Measurements from ENCODE around the gene MIGA2.

The MIGA2 gene

DNA sequence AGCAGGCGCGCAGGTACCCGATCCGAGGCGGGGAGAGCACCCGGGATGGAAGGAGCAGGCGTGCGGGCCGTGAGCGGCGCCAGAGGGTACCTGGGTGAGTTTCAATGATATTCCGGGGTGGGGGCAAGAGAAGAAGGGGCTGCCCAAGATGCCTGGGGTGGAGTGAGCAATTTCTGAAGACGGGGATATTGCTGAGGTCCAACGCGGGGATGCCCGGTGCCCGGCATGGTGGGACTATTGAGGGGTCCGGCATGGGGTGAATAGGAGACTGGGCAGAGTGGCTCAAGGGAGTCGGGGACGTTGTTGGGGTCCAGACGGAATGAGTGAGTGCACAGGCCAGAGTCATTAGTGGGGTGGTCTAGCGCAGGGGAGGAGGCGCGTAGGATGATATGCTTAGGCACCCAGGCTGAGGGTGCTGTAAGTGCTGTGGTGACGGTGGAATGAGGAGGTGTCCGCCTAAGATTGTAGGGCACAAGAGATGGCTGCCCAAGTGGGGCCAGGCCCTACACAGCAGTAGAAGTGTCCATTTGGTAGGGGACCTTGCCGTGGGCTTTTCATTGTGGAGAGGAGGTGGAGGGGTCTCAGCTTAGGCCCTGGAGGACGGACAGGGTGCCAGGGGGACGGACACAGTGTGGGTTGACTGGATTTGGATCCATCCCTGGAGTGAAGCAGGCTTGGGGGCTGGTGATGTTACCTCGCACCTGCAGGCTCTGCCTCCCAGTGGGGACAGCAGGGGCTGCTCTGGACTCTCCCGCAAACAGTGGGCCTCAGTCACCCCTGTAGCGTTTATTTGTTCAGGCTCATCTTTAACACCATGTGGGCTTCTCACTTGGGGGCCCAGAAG lies 719 bp downstream of the MIGA2 start:
- DNase-seq (ENCODE audit: low read depth), result no peak

GRCh38 chr9:129037767-129038098 lies 1.3 kb downstream of the MIGA2 start:
- DNase-seq (ENCODE audit: low read depth), result no peak

- no peak for DNase-seq (ENCODE audit: low read depth)
Observed at GRCh38 chr9:129038109-129038852, 1.9 kb downstream of the MIGA2 start.

GRCh38 chr9:129040113-129040643 lies 3.8 kb downstream of the MIGA2 start:
- DNase-seq (ENCODE audit: low read depth), result no peak

DNA sequence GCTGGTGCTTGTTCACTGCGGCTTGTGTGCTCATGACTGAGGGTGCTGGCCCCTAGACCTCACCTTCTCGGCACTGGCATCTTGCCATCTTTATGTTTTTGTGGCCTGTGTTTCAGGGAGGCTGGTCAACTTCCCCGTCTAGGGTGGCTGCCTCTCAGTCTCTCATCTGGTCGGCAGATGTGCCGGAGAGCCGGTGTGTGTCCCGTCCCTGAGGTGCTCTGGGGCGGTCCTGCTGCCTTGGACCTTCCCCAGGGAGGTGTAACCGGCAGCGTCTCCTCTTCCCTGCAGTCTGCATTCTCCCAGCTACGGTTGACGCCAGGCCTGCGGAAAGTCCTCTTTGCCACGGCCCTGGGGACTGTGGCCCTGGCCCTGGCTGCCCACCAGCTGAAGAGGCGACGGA lies 5.6 kb downstream of the MIGA2 start:
- DNase-seq (ENCODE audit: low read depth), result no peak

- DNase-seq (ENCODE audit: low read depth), result no peak
Observed at GRCh38 chr9:129052592-129052991, 16.2 kb downstream of the MIGA2 start.

DNA sequence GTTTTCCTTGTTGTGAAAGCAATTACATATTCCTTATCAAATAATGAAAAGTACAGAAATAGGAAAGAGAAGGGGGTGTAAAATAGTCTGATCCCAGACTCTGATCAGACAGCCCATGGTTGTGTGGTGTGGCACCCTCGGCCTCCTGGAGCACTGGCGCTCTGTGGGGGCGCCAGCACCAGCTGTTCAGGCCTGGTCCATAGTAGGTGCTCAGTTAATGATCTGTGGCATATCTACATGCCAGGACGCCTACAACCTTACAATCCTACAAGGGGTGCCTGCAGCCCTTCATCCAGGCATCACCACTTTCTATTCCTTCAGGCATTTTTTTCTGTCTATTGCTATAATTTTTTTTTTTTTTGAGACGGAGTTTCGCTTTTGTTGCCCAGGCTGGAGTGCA lies 16.6 kb downstream of the MIGA2 start:
- DNase-seq (ENCODE audit: low read depth), result no peak

DNA sequence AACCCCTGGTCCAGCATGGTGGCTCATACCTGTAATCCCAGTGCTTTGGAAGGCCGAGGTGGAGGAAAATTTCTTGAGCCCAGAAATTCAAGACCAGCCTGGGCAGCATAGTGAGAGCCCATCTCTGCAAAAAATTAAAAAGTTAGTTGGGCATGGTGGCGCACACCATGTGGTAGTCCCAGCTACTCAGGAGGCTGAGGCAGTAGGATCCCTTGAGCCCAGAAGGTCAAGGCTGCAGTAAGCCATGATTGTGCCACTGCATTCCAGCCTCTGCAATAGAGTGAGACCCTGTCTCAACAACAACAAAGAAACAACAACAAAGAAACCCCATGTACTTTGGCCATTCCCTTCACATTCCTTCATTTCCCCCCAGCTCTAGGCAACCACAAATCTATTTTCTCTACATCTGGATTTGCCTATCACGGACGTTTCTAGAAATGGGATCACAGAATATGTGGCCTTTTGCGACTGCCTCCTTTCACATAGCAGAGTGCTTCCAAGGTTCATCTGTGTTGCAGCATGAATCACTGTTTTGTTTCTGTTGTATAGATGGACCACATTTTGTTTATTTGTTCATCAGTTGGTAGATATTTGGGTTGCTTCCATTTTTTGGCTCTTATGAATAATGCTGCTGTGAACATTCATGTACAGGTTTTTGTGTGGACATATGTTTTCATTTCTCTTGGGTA lies 17.9 kb downstream of the MIGA2 start:
- DNase-seq (ENCODE audit: low read depth), result no peak

DNA sequence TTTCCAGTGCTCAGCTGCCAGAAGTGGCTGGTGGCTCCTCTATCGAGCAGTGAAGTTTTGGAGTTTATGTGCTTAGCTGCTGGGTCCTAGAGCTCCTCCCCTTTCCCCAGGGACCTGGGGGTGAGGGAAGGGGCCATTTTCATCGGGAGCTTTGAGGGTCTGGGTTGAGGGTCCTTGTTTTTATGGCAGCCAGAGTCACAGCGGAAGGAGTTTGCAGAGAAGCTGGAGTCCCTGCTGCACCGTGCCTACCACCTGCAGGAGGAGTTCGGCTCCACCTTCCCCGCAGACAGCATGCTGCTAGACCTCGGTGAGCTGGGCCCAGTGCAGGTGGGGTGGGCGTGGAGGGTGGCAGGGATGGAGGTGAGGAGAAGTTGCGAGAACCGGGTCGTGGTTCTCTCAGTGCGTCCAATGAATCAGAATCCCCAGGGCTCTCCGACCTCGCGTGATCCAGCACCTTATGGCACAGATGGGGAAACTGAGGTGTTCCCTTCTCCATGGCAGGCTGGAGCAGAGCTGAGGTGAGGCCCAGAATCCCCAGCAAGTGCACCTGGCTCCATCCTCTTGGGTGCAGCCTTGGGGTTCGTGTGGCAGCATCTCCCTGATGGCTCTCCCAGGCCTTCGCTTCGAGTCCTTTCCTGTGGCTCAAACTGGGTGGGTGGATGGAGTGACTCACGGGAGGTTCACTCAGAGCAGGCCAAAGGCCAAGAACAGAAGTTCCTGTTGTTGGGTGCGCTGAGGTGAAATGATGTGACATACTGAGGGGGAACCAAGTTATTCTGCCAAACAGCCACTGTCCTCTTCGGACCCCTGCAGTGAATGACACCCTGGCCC lies 22.8 kb downstream of the MIGA2 start:
- DNase-seq (ENCODE audit: low read depth), result no peak

- DNase-seq (ENCODE audit: low read depth), result no peak
Observed at GRCh38 chr9:129059796-129060785, 23.7 kb downstream of the MIGA2 start.

- DNase-seq (ENCODE audit: low read depth), result no peak
Observed at GRCh38 chr9:129060991-129061390, 24.6 kb downstream of the MIGA2 start.

- no peak for DNase-seq (ENCODE audit: low read depth)
Observed at GRCh38 chr9:129063061-129063460, 26.6 kb downstream of the MIGA2 start.

DNA sequence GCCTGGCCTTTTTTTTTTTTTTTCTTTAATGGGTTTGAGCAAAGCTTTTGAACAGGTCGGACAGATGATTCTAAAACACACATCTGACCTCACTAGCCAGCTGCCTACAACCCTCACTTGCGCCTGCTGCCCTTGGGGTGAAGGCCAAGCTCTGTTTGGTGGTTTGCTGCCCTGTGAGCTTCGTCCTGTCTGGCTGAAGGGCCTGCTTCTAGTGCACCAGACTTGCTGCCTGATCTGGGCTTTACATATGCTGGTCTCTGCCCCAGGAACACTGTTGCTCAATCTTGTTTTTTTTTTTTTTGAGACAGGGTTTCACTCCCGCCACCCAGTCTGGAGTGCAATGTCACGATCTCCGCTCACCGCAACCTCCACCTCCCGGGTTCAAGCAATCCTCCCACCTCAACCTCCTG lies 28.1 kb downstream of the MIGA2 start:
- DNase-seq (ENCODE audit: low read depth), result no peak

- no peak for DNase-seq (ENCODE audit: low read depth)
Observed at GRCh38 chr9:129068110-129068509, 31.7 kb downstream of the MIGA2 start.

GRCh38 chr9:129068990-129069861 lies 32.8 kb downstream of the MIGA2 start:
- no peak for DNase-seq (ENCODE audit: low read depth)

- no peak for DNase-seq (ENCODE audit: low read depth)
Observed at GRCh38 chr9:129069862-129070641, 33.6 kb downstream of the MIGA2 start.

- no peak for DNase-seq (ENCODE audit: low read depth)
Observed at GRCh38 chr9:129070696-129071525, 34.5 kb downstream of the MIGA2 start.

All from GM04503 (cell line).